Neural cell (in vitro differentiated cells): Measurements from ENCODE around the gene TSPAN14. TPM values are rescaled to one million over a fixed set of nuclear protein-coding genes. Genes with fewer than 3 reads are reported as not detected.

Experiments
- H2AFZ ChIP-seq: fragments of 200-600, 300-800 bp; sonication (generic), shearing (Covaris generic); 2 replicates; pipeline ENCODE4 v1.6.0; 2014; ENCODE audit warnings: low read depth, mild to moderate bottlenecking, antibody characterized with exemption, low read length, moderate library complexity
- H3F3A ChIP-seq: fragments of 200-600 bp; shearing (Covaris generic); 2 replicates; pipeline ENCODE4 v1.6.1; 2016; ENCODE audit warnings: mild to moderate bottlenecking, moderate library complexity, mixed read lengths, antibody characterized with exemption, low read length; ENCODE audit not compliant: insufficient read depth, poor library complexity, severe bottlenecking
- H3K27ac ChIP-seq: fragments of 200-600, 300-800 bp; sonication (generic), shearing (Covaris generic); 2 replicates; pipeline ENCODE4 v1.5.1; 2014; ENCODE audit warnings: mild to moderate bottlenecking, low read length, moderate library complexity
- H3K27me3 ChIP-seq: fragments of 300-800, 200-600 bp; sonication (generic), shearing (Covaris generic); 2 replicates; pipeline ENCODE4 v1.6.0; 2014; ENCODE audit warnings: mild to moderate bottlenecking, low read depth, low read length, moderate library complexity; ENCODE audit not compliant: insufficient read depth
- H3K36me3 ChIP-seq: fragments of 300-800, 200-600 bp; sonication (generic), shearing (Covaris generic); 2 replicates; pipeline ENCODE4 v1.5.1; 2014; ENCODE audit warnings: mild to moderate bottlenecking, antibody characterized with exemption, low read length, moderate library complexity; ENCODE audit not compliant: insufficient read depth
- H3K4me2 ChIP-seq: fragments of 300-800, 200-600 bp; sonication (generic), shearing (Covaris generic); 2 replicates; pipeline ENCODE4 v1.6.0; 2014; ENCODE audit warnings: mild to moderate bottlenecking, low read length
- H3K4me3 ChIP-seq: fragments of 300-800, 200-600 bp; sonication (generic), shearing (Covaris generic); 2 replicates; pipeline ENCODE4 v1.5.1; 2014; ENCODE audit warnings: mild to moderate bottlenecking, low read length, moderate library complexity
- H3K79me2 ChIP-seq: fragments of 200-600 bp; shearing (Covaris generic); replicated peaks from 2 replicates; pipeline ENCODE4 v1.6.0; 2014; ENCODE audit warnings: mild to moderate bottlenecking, low read length, moderate library complexity; ENCODE audit not compliant: insufficient read depth
- H3K9ac ChIP-seq: fragments of 300-800, 200-600 bp; sonication (generic), shearing (Covaris generic); 2 replicates; pipeline ENCODE4 v1.6.1; 2016; ENCODE audit warnings: mild to moderate bottlenecking, low read length, mixed read lengths
- H3K9me2 ChIP-seq: fragments of 200-600 bp; shearing (Covaris generic); 2 replicates; pipeline ENCODE4 v1.6.1; 2016; ENCODE audit warnings: mild to moderate bottlenecking, low read length, mixed read lengths; ENCODE audit not compliant: insufficient read depth
- H3K9me3 ChIP-seq: fragments of 200-600, 300-800 bp; sonication (generic), shearing (Covaris generic); 2 replicates; pipeline ENCODE4 v1.6.1; 2016; ENCODE audit warnings: mild to moderate bottlenecking, mixed run types, low read length, moderate library complexity, mixed read lengths
- H4K20me1 ChIP-seq: fragments of 200-600 bp; shearing (Covaris generic); 2 replicates; pipeline ENCODE4 v1.6.1; 2016; ENCODE audit warnings: mild to moderate bottlenecking, mixed run types; ENCODE audit not compliant: insufficient read depth
- EP300 ChIP-seq: fragments of 450-650 bp; conservative IDR thresholded peaks from 2 replicates; pipeline ENCODE4 v1.6.1; 2014; ENCODE audit warnings: antibody characterized with exemption, mild to moderate bottlenecking, moderate library complexity; ENCODE audit not compliant: poor library complexity, severe bottlenecking
- EZH2 ChIP-seq: fragments of 200-600, 300-800 bp; shearing (Covaris generic), sonication (generic); IDR thresholded peaks from 2 replicates; pipeline ENCODE4 v1.6.1; 2014; ENCODE audit warnings: antibody characterized with exemption, low read length, borderline replicate concordance, mild to moderate bottlenecking; ENCODE audit not compliant: insufficient read depth, poor library complexity, severe bottlenecking
- MXI1 ChIP-seq: fragments of 450-650 bp; conservative IDR thresholded peaks from 2 replicates; pipeline ENCODE4 v1.6.1; 2014; ENCODE audit warnings: antibody characterized with exemption, mild to moderate bottlenecking; ENCODE audit not compliant: poor library complexity, severe bottlenecking
- POLR2AphosphoS5 ChIP-seq: IDR thresholded peaks from 2 replicates; pipeline ENCODE4 v1.6.1; 2012
- RAD21 ChIP-seq: fragments of 450-650 bp; conservative IDR thresholded peaks from 2 replicates; pipeline ENCODE4 v1.6.1; 2014; ENCODE audit warnings: antibody characterized with exemption, mild to moderate bottlenecking, moderate library complexity
- REST ChIP-seq: IDR thresholded peaks from 2 replicates; pipeline ENCODE4 v1.6.1; 2012; ENCODE audit warnings: borderline replicate concordance
- SMC3 ChIP-seq: fragments of 450-650 bp; conservative IDR thresholded peaks from 2 replicates; pipeline ENCODE4 v1.6.1; 2014; ENCODE audit warnings: antibody characterized with exemption, mild to moderate bottlenecking, moderate library complexity; ENCODE audit not compliant: poor library complexity
- TAF1 ChIP-seq: IDR thresholded peaks from 2 replicates; pipeline ENCODE4 v1.6.1; 2012; ENCODE audit warnings: low read depth
- polyA plus RNA-seq: library from polyadenylated mRNA; depleted of rRNA; stranded (reverse); fragments of >200 nt; gene quantifications from 2 replicates; pipeline ENCODE4 v1.2.3, GENCODE V29; 2014
- TF ChIP-seq, protein P1 (sequence below): fragments of 450-650 bp; IDR thresholded peaks from 2 replicates; pipeline ENCODE4 v1.5.1; 2014; ENCODE audit warnings: antibody characterized with exemption, mild to moderate bottlenecking, moderate library complexity; ENCODE audit not compliant: poor library complexity, severe bottlenecking

Gene TSPAN14
- polyA plus RNA-seq, 1 donor from 2014 or later: 26.3 TPM

GRCh38 chr10:80462981-80463741, 9.1 kb downstream of the TSPAN14 start:
- no peaks in the 10 kb centered on the region for H3K9me2 ChIP-seq
- TF ChIP-seq MXI1: no peak
- no peak for TF ChIP-seq POLR2AphosphoS5
- TF ChIP-seq, protein P1, sequence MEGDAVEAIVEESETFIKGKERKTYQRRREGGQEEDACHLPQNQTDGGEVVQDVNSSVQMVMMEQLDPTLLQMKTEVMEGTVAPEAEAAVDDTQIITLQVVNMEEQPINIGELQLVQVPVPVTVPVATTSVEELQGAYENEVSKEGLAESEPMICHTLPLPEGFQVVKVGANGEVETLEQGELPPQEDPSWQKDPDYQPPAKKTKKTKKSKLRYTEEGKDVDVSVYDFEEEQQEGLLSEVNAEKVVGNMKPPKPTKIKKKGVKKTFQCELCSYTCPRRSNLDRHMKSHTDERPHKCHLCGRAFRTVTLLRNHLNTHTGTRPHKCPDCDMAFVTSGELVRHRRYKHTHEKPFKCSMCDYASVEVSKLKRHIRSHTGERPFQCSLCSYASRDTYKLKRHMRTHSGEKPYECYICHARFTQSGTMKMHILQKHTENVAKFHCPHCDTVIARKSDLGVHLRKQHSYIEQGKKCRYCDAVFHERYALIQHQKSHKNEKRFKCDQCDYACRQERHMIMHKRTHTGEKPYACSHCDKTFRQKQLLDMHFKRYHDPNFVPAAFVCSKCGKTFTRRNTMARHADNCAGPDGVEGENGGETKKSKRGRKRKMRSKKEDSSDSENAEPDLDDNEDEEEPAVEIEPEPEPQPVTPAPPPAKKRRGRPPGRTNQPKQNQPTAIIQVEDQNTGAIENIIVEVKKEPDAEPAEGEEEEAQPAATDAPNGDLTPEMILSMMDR: no peak
- no peak for TF ChIP-seq EZH2
- no peak for TF ChIP-seq TAF1
- no peak overlapping the region for H3K4me2 ChIP-seq
- H3K79me2 ChIP-seq: peaks cover 83% of the 10 kb centered on the region
- H2AFZ ChIP-seq: no peak overlapping the region
- no peaks in the 10 kb centered on the region for H3F3A ChIP-seq
- no peaks in the 10 kb centered on the region for H4K20me1 ChIP-seq
- H3K9me3 ChIP-seq: no peaks in the 10 kb centered on the region
- H3K9ac ChIP-seq: no peak overlapping the region
- H3K4me3 ChIP-seq: no peak overlapping the region
- H3K27me3 ChIP-seq: no peaks in the 10 kb centered on the region
- H3K36me3 ChIP-seq: no peaks in the 10 kb centered on the region
- no peak overlapping the region for H3K27ac ChIP-seq

GRCh38 chr10:80463868-80464267, 9.8 kb downstream of the TSPAN14 start:
- TF ChIP-seq POLR2AphosphoS5: no peak
- TF ChIP-seq SMC3: no peak
- TF ChIP-seq EP300: no peak
- TF ChIP-seq REST: no peak
- TF ChIP-seq, protein P1: no peak
- no peak for TF ChIP-seq RAD21
- no peak for TF ChIP-seq TAF1
- TF ChIP-seq MXI1: no peak
- no peak for TF ChIP-seq EZH2
- Histone ChIP-seq H3K4me3 (no peak overlapping the region), H4K20me1 (no peaks in the 10 kb centered on the region), H2AFZ (no peak overlapping the region), H3K27me3 (no peaks in the 10 kb centered on the region), H3K27ac (no peak overlapping the region), H3K79me2 (peaks cover 83% of the 10 kb centered on the region), H3K9ac (no peak overlapping the region), H3K9me2 (no peaks in the 10 kb centered on the region), H3K9me3 (no peaks in the 10 kb centered on the region), H3K36me3 (no peaks in the 10 kb centered on the region), H3F3A (no peaks in the 10 kb centered on the region), H3K4me2 (no peak overlapping the region)
